A549 (cell line): ENCODE measurements around the gene TEKTIP1. TPM values are rescaled to one million over a fixed set of nuclear protein-coding genes. Genes with fewer than 3 reads are reported as not detected.

Experiments
- ATAC-seq, 2 experiments: fragments of 200-7000 bp in 1 of 2; fragments of >200 bp in 1 of 2; cut with Nextera tagmentation in 1 of 2; cut with Tn5 transposase in 1 of 2; 3 replicates each; pipeline versions ENCODE4 v1.8.0 to v1.9.1; 2018 to 2020; ENCODE audit warnings: mild to moderate bottlenecking in 1 of 2, moderate library complexity in 1 of 2
- CTCF ChIA-PET: fragments of 300-600 bp; sonication (Branson Sonifier 250); formaldehyde crosslinking; extraction: SDS; loops from one replicate; lab custom pipeline; 2021; ENCODE audit warnings: antibody characterized with exemption, inconsistent platforms; lab: Yijun Ruan, JAX
- POLR2A ChIA-PET: fragments of 350-600 bp; formaldehyde crosslinking; extraction: SDS; loops from one replicate; lab custom pipeline; 2021; ENCODE audit warnings: antibody characterized with exemption, inconsistent platforms; lab: Yijun Ruan, JAX
- DNase-seq, 2 experiments: peaks; one replicate each; pipeline versions ENCODE4 v3.0.0 to v3.0.0-alpha.2; 2011 to 2016; ENCODE audit warnings: low read depth in 1 of 2, low spot score in 1 of 2
- FAIRE-seq: peaks from 2 replicates; lab custom pipeline; 2011; peaks lifted over from hg19 to GRCh38; lab: Jason Lieb, UNC
- H3K27ac ChIP-seq, 2 experiments: fragments of >200 bp; sonication (Bioruptor Twin); formaldehyde crosslinking; 3 replicates each; pipeline ENCODE4 v1.5.1; 2016 to 2017
- H3K4me1 ChIP-seq: fragments of >200 bp; sonication (Bioruptor Twin); formaldehyde crosslinking; 3 replicates; pipeline ENCODE4 v1.6.1; 2016
- H3K4me2 ChIP-seq: fragments of >200 bp; sonication (Bioruptor Twin); formaldehyde crosslinking; 3 replicates; pipeline ENCODE4 v1.6.1; 2016
- H3K4me3 ChIP-seq: fragments of >200 bp; sonication (Bioruptor Twin); formaldehyde crosslinking; 3 replicates; pipeline ENCODE4 v1.5.1; 2016
- H3K9me3 ChIP-seq: fragments of >200 bp; sonication (Bioruptor Twin); formaldehyde crosslinking; 3 replicates; pipeline ENCODE4 v1.6.1; 2016
- ATOH8 ChIP-seq: fragments of 250-450 bp; sonication (Bioruptor Pico); IDR thresholded peaks from 2 replicates; pipeline ENCODE4 v1.5.0; 2020; ENCODE audit warnings: low read depth, mild to moderate bottlenecking, moderate library complexity
- CBX2 ChIP-seq: fragments of 200-600 bp; sonication (generic); IDR thresholded peaks from 2 replicates; pipeline ENCODE4 v1.6.1; 2016; ENCODE audit warnings: low read depth, mild to moderate bottlenecking, borderline replicate concordance
- CEBPB ChIP-seq, 2 experiments: fragments of >200 bp in 1 of 2; sonication (Bioruptor Twin) in 1 of 2; formaldehyde crosslinking in 1 of 2; IDR thresholded peaks; 2 replicates each; pipeline ENCODE4 v1.6.1; 2012 to 2016
- CHD4 ChIP-seq: fragments of 200-600 bp; sonication (generic); IDR thresholded peaks from 2 replicates; pipeline ENCODE4 v1.6.1; 2016; ENCODE audit warnings: antibody characterized with exemption, mild to moderate bottlenecking, borderline replicate concordance
- ESRRA ChIP-seq: fragments of 150-350 bp; IDR thresholded peaks from 2 replicates; pipeline ENCODE4 v1.6.1; 2014; ENCODE audit warnings: mild to moderate bottlenecking, low read length, borderline replicate concordance
- GATA3 ChIP-seq: IDR thresholded peaks from 2 replicates; pipeline ENCODE4 v1.6.1; 2012; ENCODE audit warnings: borderline replicate concordance
- HMGXB4 ChIP-seq: fragments of 250-450 bp; sonication (Bioruptor Pico); IDR thresholded peaks from 2 replicates; pipeline ENCODE4 v1.5.0; 2021; ENCODE audit warnings: mild to moderate bottlenecking, moderate library complexity, borderline replicate concordance
- HOXA7 ChIP-seq: fragments of 250-450 bp; sonication (Bioruptor Pico); IDR thresholded peaks from 2 replicates; pipeline ENCODE4 v1.5.0; 2020; ENCODE audit warnings: mild to moderate bottlenecking, moderate library complexity
- HOXB5 ChIP-seq: fragments of 250-450 bp; sonication (Bioruptor Pico); IDR thresholded peaks from 2 replicates; pipeline ENCODE4 v1.5.0; 2020; ENCODE audit warnings: mild to moderate bottlenecking, moderate library complexity
- KDM1A ChIP-seq: fragments of 200-600 bp; sonication (generic); IDR thresholded peaks from 2 replicates; pipeline ENCODE4 v1.6.1; 2016; ENCODE audit warnings: low read depth, mild to moderate bottlenecking
- MAFK ChIP-seq: fragments of 450-650 bp; IDR thresholded peaks from 2 replicates; pipeline ENCODE4 v1.6.1; 2014; ENCODE audit not compliant: partially characterized antibody
- MAZ ChIP-seq: fragments of 150-350 bp; IDR thresholded peaks from 2 replicates; pipeline ENCODE4 v1.6.1; 2014; ENCODE audit warnings: antibody characterized with exemption, low read depth, low read length, borderline replicate concordance
- NR3C1 ChIP-seq: fragments of >200 bp; sonication (Bioruptor Twin); formaldehyde crosslinking; IDR thresholded peaks from 3 replicates; pipeline ENCODE4 v1.6.1; 2017
- PHF8 ChIP-seq: fragments of 200-600 bp; sonication (generic); IDR thresholded peaks from 2 replicates; pipeline ENCODE4 v1.6.1; 2016; ENCODE audit warnings: low read depth, mild to moderate bottlenecking, antibody characterized with exemption, moderate library complexity, borderline replicate concordance
- POLR2A ChIP-seq: IDR thresholded peaks from 2 replicates; pipeline ENCODE4 v1.6.1; 2012; ENCODE audit warnings: mild to moderate bottlenecking, low read length
- POLR2AphosphoS2 ChIP-seq: conservative IDR thresholded peaks from 2 replicates; pipeline ENCODE4 v1.6.1; 2012; ENCODE audit warnings: low read length, improper control_type of control experiment, inconsistent platforms
- RFX5 ChIP-seq: fragments of 450-650 bp; IDR thresholded peaks from 2 replicates; pipeline ENCODE4 v1.7.1; 2014; ENCODE audit warnings: antibody characterized with exemption, mild to moderate bottlenecking, moderate library complexity
- RNF2 ChIP-seq: fragments of 200-600 bp; sonication (generic); IDR thresholded peaks from 2 replicates; pipeline ENCODE4 v1.6.1; 2016; ENCODE audit warnings: low read depth, mild to moderate bottlenecking, antibody characterized with exemption, moderate library complexity, borderline replicate concordance
- TFCP2L1 ChIP-seq: fragments of 250-450 bp; sonication (Bioruptor Pico); IDR thresholded peaks from 2 replicates; pipeline ENCODE4 v1.5.0; 2021; ENCODE audit warnings: mild to moderate bottlenecking
- TP53 ChIP-seq: fragments of 250-450 bp; sonication (Bioruptor Pico); IDR thresholded peaks from 2 replicates; pipeline ENCODE4 v1.5.0; 2021; ENCODE audit warnings: mild to moderate bottlenecking, moderate library complexity
- ZNF302 ChIP-seq: fragments of 250-450 bp; sonication (Bioruptor Pico); IDR thresholded peaks from 2 replicates; pipeline ENCODE4 v1.9.0; 2021; ENCODE audit warnings: inconsistent platforms, mild to moderate bottlenecking, moderate library complexity
- ZSCAN20 ChIP-seq: fragments of 250-450 bp; sonication (Bioruptor Pico); IDR thresholded peaks from 2 replicates; pipeline ENCODE4 v1.8.0; 2022; ENCODE audit warnings: mild to moderate bottlenecking, moderate library complexity
- WGBS: methylation state at CpG from one replicate; pipeline ENCODE4 v1.1.6; 2017; ENCODE audit errors: missing lambda C conversion rate; 5-methylcytosine and 5-hydroxymethylcytosine counted together
- polyA plus RNA-seq, 4 experiments: library from polyadenylated mRNA; depleted of rRNA in 3 of 4; stranded (reverse); fragments of >200 nt; fragmentation: RNase III in 1 of 4; extraction: RNeasy Plus Mini Kit Qiagen cat#74134 plus additional on column Dnase treatment in 1 of 4; gene quantifications; 2 replicates in 3 of 4; 3 replicates in 1 of 4; pipeline ENCODE4 v1.2.3, GENCODE V29; 2011 to 2017
- TF ChIP-seq, protein P1 (sequence below): IDR thresholded peaks from 2 replicates; pipeline ENCODE4 v1.6.1; 2012
- TF ChIP-seq, protein P2 (sequence below): fragments of >200 bp; sonication (Bioruptor Twin); formaldehyde crosslinking; IDR thresholded peaks from 3 replicates; pipeline ENCODE4 v1.5.1; 2016
- TF ChIP-seq, protein P3 (sequence below): fragments of >200 bp; sonication (Bioruptor Twin); formaldehyde crosslinking; IDR thresholded peaks from 2 replicates; pipeline ENCODE4 v1.6.1; 2016

TEKTIP1 gene
- polyA plus RNA-seq, 2 of the 4 experiments (the other 2 are of a cell fraction), result not detected

GRCh38 chr19:3547767-3548282, 8.9 kb downstream of the TEKTIP1 start:
- TF ChIP-seq, protein P1, sequence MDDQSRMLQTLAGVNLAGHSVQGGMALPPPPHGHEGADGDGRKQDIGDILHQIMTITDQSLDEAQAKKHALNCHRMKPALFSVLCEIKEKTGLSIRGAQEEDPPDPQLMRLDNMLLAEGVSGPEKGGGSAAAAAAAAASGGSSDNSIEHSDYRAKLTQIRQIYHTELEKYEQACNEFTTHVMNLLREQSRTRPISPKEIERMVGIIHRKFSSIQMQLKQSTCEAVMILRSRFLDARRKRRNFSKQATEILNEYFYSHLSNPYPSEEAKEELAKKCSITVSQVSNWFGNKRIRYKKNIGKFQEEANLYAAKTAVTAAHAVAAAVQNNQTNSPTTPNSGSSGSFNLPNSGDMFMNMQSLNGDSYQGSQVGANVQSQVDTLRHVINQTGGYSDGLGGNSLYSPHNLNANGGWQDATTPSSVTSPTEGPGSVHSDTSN, result no peak
- TF ChIP-seq ESRRA (no peak), CBX2 (no peak)
- peaks cover under 1% of the 10 kb centered on the region; the same call in 1 of the 3 replicates for H3K4me1 ChIP-seq
- H3K4me3 ChIP-seq, result no peak overlapping the region
- H3K9me3 ChIP-seq, result no peaks in the 10 kb centered on the region
- CTCF ChIA-PET, result interaction anchor here (1.2 to 6.6 kb wide), 5 partner anchors 14 to 114 kb away, joined by 3 to 100 read pairs (median 5); partner anchors contain the start of gene HMG20B
- DNase-seq (no peak), FAIRE-seq (no peak), ATAC-seq (no peak)
- WGBS, result 86% methylated on average over 5 of the region's 36 CpGs
- POLR2A ChIA-PET, result interaction anchor here (1.0 kb wide), 1 partner anchor 9 kb away, joined by 3 read pairs; no protein-coding TSS in a partner anchor
- no peak overlapping the region for H3K27ac ChIP-seq
- no peak overlapping the region for H3K4me2 ChIP-seq

DNA sequence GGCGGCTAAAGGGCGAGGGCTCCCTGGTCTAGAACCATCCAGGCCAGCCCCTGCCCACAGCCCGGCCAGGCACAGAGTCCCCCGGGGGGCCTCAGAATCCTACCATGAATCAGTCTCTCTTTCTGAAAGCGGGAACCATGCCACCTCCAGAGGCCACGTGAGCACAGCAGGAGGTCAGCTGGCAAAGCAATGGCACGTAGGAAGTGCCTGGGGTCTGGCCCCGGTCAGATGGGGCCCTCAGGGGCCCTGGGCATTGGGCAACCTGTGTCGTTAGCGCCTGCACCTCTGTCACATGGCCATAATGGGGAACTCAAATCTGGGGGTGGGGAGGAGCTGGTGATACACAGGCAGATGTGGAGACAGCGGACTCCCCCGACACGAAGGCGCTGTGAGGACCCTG, 9.6 kb downstream of the TEKTIP1 start:
- H3K4me3 ChIP-seq, result no peak overlapping the region
- H3K27ac ChIP-seq, result no peak overlapping the region
- no peak overlapping the region for H3K4me2 ChIP-seq
- POLR2A ChIA-PET, result no interaction called here
- peaks cover 5% of the 10 kb centered on the region; the same call in 1 of the 3 replicates for H3K4me1 ChIP-seq
- DNase-seq (no peak), ATAC-seq (no peak), FAIRE-seq (no peak)
- WGBS, result 86% methylated on average over 1 of the region's 14 CpGs
- no peaks in the 10 kb centered on the region for H3K9me3 ChIP-seq
- CTCF ChIA-PET, result interaction anchor here (0.8 to 6.6 kb wide), 5 partner anchors 13 to 48 kb away, joined by 3 to 100 read pairs (median 5); partner anchors contain the start of genes GIPC3 and HMG20B
- TF ChIP-seq HMGXB4 (CRISPR knock-in tag) (no peak), POLR2A (no peak), MAZ (no peak), POLR2AphosphoS2 (no peak), ATOH8 (no peak), HOXA7 (CRISPR knock-in tag) (no peak), TP53 (CRISPR knock-in tag) (no peak), ZNF302 (CRISPR knock-in tag) (no peak), RNF2 (no peak), CHD4 (no peak), HOXB5 (CRISPR knock-in tag) (no peak), KDM1A (no peak)
- TF ChIP-seq, protein P2, sequence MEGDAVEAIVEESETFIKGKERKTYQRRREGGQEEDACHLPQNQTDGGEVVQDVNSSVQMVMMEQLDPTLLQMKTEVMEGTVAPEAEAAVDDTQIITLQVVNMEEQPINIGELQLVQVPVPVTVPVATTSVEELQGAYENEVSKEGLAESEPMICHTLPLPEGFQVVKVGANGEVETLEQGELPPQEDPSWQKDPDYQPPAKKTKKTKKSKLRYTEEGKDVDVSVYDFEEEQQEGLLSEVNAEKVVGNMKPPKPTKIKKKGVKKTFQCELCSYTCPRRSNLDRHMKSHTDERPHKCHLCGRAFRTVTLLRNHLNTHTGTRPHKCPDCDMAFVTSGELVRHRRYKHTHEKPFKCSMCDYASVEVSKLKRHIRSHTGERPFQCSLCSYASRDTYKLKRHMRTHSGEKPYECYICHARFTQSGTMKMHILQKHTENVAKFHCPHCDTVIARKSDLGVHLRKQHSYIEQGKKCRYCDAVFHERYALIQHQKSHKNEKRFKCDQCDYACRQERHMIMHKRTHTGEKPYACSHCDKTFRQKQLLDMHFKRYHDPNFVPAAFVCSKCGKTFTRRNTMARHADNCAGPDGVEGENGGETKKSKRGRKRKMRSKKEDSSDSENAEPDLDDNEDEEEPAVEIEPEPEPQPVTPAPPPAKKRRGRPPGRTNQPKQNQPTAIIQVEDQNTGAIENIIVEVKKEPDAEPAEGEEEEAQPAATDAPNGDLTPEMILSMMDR, result no peak

GRCh38 chr19:3549816-3550215, 10.8 kb downstream of the TEKTIP1 start:
- 93% methylated on average over 10 of the region's 10 CpGs for WGBS
- ChIA-PET CTCF (interaction anchor here (1.5 to 6.6 kb wide), 3 partner anchors 26 to 36 kb away, joined by 5 to 100 read pairs (median 11); partner anchors contain the start of genes GIPC3 and HMG20B), POLR2A (no interaction called here)
- no peak for FAIRE-seq
- no peak for ATAC-seq
- peaks cover 5% of the 10 kb centered on the region; the same call in 1 of the 3 replicates for H3K4me1 ChIP-seq
- no peak overlapping the region for H3K4me2 ChIP-seq
- TF ChIP-seq CEBPB (IDR thresholded peaks at IDR 0.05) (no peak), GATA3 (no peak), RFX5 (no peak), TFCP2L1 (CRISPR knock-in tag) (no peak), MAFK (no peak), PHF8 (no peak), NR3C1 (no peak), CHD4 (no peak), ZSCAN20 (CRISPR knock-in tag) (no peak)
- TF ChIP-seq, protein P3, sequence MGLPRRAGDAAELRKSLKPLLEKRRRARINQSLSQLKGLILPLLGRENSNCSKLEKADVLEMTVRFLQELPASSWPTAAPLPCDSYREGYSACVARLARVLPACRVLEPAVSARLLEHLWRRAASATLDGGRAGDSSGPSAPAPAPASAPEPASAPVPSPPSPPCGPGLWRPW, result no peak
- H3K27ac ChIP-seq, result no peak overlapping the region
- no peaks in the 10 kb centered on the region for H3K9me3 ChIP-seq
- no peak overlapping the region for H3K4me3 ChIP-seq
- DNase-seq, result no peak
